A549 (cell line): ENCODE results near the gene RNF144A. TPM values are rescaled to one million over a fixed set of nuclear protein-coding genes. Genes with fewer than 3 reads are reported as not detected.

Experiments
- ATAC-seq, 2 experiments: fragments of 200-7000 bp in 1 of 2; fragments of >200 bp in 1 of 2; cut with Nextera tagmentation in 1 of 2; cut with Tn5 transposase in 1 of 2; 3 replicates each; pipeline versions ENCODE4 v1.8.0 to v1.9.1; 2018 to 2020; ENCODE audit warnings: mild to moderate bottlenecking in 1 of 2, moderate library complexity in 1 of 2
- CTCF ChIA-PET: fragments of 300-600 bp; sonication (Branson Sonifier 250); formaldehyde crosslinking; extraction: SDS; loops from one replicate; lab custom pipeline; 2021; ENCODE audit warnings: antibody characterized with exemption, inconsistent platforms; lab: Yijun Ruan, JAX
- POLR2A ChIA-PET: fragments of 350-600 bp; formaldehyde crosslinking; extraction: SDS; loops from one replicate; lab custom pipeline; 2021; ENCODE audit warnings: antibody characterized with exemption, inconsistent platforms; lab: Yijun Ruan, JAX
- DNase-seq, 2 experiments: peaks; one replicate each; pipeline versions ENCODE4 v3.0.0 to v3.0.0-alpha.2; 2011 to 2016; ENCODE audit warnings: low read depth in 1 of 2, low spot score in 1 of 2
- FAIRE-seq: peaks from 2 replicates; lab custom pipeline; 2011; peaks lifted over from hg19 to GRCh38; lab: Jason Lieb, UNC
- H3K27ac ChIP-seq, 2 experiments: fragments of >200 bp; sonication (Bioruptor Twin); formaldehyde crosslinking; 3 replicates each; pipeline ENCODE4 v1.5.1; 2016 to 2017
- H3K4me1 ChIP-seq: fragments of >200 bp; sonication (Bioruptor Twin); formaldehyde crosslinking; 3 replicates; pipeline ENCODE4 v1.6.1; 2016
- H3K4me2 ChIP-seq: fragments of >200 bp; sonication (Bioruptor Twin); formaldehyde crosslinking; 3 replicates; pipeline ENCODE4 v1.6.1; 2016
- H3K4me3 ChIP-seq: fragments of >200 bp; sonication (Bioruptor Twin); formaldehyde crosslinking; 3 replicates; pipeline ENCODE4 v1.5.1; 2016
- H3K9me3 ChIP-seq: fragments of >200 bp; sonication (Bioruptor Twin); formaldehyde crosslinking; 3 replicates; pipeline ENCODE4 v1.6.1; 2016
- BCL3 ChIP-seq: fragments of >200 bp; sonication (Bioruptor Twin); formaldehyde crosslinking; IDR thresholded peaks from 3 replicates; pipeline ENCODE4 v1.6.1; 2016
- BHLHE40 ChIP-seq: IDR thresholded peaks from 2 replicates; pipeline ENCODE4 v1.6.1; 2012; ENCODE audit warnings: low read depth, low read length, inconsistent platforms
- CEBPB ChIP-seq, 2 experiments: fragments of >200 bp in 1 of 2; sonication (Bioruptor Twin) in 1 of 2; formaldehyde crosslinking in 1 of 2; IDR thresholded peaks; 2 replicates each; pipeline ENCODE4 v1.6.1; 2012 to 2016
- FOSL2 ChIP-seq, 2 experiments: fragments of 450-650 bp in 1 of 2; fragments of >200 bp in 1 of 2; sonication (Bioruptor Twin) in 1 of 2; formaldehyde crosslinking; IDR thresholded peaks; 2 replicates each; pipeline versions ENCODE4 v1.5.0 to v1.6.1; 2016 to 2020; ENCODE audit warnings: mild to moderate bottlenecking in 1 of 2, moderate library complexity in 1 of 2
- HDAC2 ChIP-seq: fragments of 200-600 bp; sonication (generic); IDR thresholded peaks from 2 replicates; pipeline ENCODE4 v1.6.1; 2016
- HMGXB4 ChIP-seq: fragments of 250-450 bp; sonication (Bioruptor Pico); IDR thresholded peaks from 2 replicates; pipeline ENCODE4 v1.5.0; 2021; ENCODE audit warnings: mild to moderate bottlenecking, moderate library complexity, borderline replicate concordance
- HOXA7 ChIP-seq: fragments of 250-450 bp; sonication (Bioruptor Pico); IDR thresholded peaks from 2 replicates; pipeline ENCODE4 v1.5.0; 2020; ENCODE audit warnings: mild to moderate bottlenecking, moderate library complexity
- JUNB ChIP-seq: fragments of >200 bp; sonication (Bioruptor Twin); formaldehyde crosslinking; IDR thresholded peaks from 2 replicates; pipeline ENCODE4 v1.6.1; 2016
- MAFK ChIP-seq: fragments of 450-650 bp; IDR thresholded peaks from 2 replicates; pipeline ENCODE4 v1.6.1; 2014; ENCODE audit not compliant: partially characterized antibody
- MAX ChIP-seq: IDR thresholded peaks from 2 replicates; pipeline ENCODE4 v1.6.1; 2012
- NFE2L2 ChIP-seq: fragments of 150-350 bp; conservative IDR thresholded peaks from 2 replicates; pipeline ENCODE4 v1.6.1; 2014; ENCODE audit warnings: low read length
- PBX3 ChIP-seq: IDR thresholded peaks from 2 replicates; pipeline ENCODE4 v1.6.1; 2012
- RCOR1 ChIP-seq: fragments of 150-350 bp; IDR thresholded peaks from 2 replicates; pipeline ENCODE4 v1.6.1; 2014; ENCODE audit warnings: antibody characterized with exemption, low read length, low read depth
- RFX5 ChIP-seq: fragments of 450-650 bp; IDR thresholded peaks from 2 replicates; pipeline ENCODE4 v1.7.1; 2014; ENCODE audit warnings: antibody characterized with exemption, mild to moderate bottlenecking, moderate library complexity
- SREBF2 ChIP-seq: fragments of 450-650 bp; IDR thresholded peaks from 2 replicates; pipeline ENCODE4 v1.6.1; 2014; ENCODE audit warnings: mild to moderate bottlenecking, moderate library complexity
- TP53 ChIP-seq: fragments of 250-450 bp; sonication (Bioruptor Pico); IDR thresholded peaks from 2 replicates; pipeline ENCODE4 v1.5.0; 2021; ENCODE audit warnings: mild to moderate bottlenecking, moderate library complexity
- ZC3H11A ChIP-seq: fragments of 450-650 bp; IDR thresholded peaks from 2 replicates; pipeline ENCODE4 v1.6.1; 2014; ENCODE audit warnings: antibody characterized with exemption, mild to moderate bottlenecking
- WGBS: methylation state at CpG from one replicate; pipeline ENCODE4 v1.1.6; 2017; ENCODE audit errors: missing lambda C conversion rate; 5-methylcytosine and 5-hydroxymethylcytosine counted together
- polyA plus RNA-seq, 4 experiments: library from polyadenylated mRNA; depleted of rRNA in 3 of 4; stranded (reverse); fragments of >200 nt; fragmentation: RNase III in 1 of 4; extraction: RNeasy Plus Mini Kit Qiagen cat#74134 plus additional on column Dnase treatment in 1 of 4; gene quantifications; 2 replicates in 3 of 4; 3 replicates in 1 of 4; pipeline ENCODE4 v1.2.3, GENCODE V29; 2011 to 2017
- TF ChIP-seq, protein P1 (sequence below): fragments of 200-600 bp; sonication (generic); IDR thresholded peaks from 2 replicates; pipeline ENCODE4 v1.6.1; 2016; ENCODE audit warnings: antibody characterized with exemption, mild to moderate bottlenecking, moderate library complexity
- TF ChIP-seq, protein P2 (sequence below): fragments of >200 bp; sonication (Bioruptor Twin); formaldehyde crosslinking; IDR thresholded peaks from 2 replicates; pipeline ENCODE4 v1.6.1; 2016

The RNF144A gene
- polyA plus RNA-seq, 2 of the 4 experiments (the other 2 are of a cell fraction): 4.4 to 9.6 TPM

DNA sequence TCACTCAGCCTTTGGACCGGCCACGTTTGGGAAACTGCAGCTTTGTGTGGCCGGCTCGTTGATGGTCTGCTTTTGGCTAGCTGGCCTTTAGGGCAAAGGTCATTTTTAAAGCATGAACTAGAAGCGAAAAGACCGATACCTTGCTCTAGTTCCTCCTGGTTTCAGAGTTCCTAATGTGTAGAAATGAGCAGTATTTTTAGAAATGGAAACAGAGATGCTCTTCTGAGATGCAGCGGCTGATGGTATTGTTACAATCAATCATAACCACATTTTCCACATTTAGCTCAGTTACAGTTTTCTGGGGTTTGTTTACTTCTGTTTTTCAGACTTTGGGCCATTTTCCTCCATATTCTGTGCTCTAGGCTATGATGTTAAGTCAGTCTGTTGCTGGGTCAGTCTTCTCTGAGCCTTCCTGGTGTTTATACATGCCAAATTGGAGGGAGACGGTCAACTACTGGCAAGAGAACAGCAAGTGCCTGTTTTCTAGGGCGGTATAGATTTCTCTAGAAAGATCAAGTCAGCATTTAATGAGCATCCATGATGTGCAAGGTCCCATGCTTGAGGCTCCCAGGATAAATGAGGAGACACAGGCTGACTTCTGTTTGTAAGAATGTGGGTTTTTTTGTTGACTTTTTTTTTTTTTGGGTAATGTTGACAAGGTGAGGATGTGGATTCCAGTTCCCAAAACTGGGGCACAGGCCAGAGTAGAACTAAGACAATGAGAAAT lies 28.0 kb downstream of the RNF144A start:
- no peaks in the 10 kb centered on the region for H3K9me3 ChIP-seq
- TF ChIP-seq JUNB: no peak
- no peak for TF ChIP-seq HMGXB4 (CRISPR knock-in tag)
- TF ChIP-seq RFX5: no peak
- TF ChIP-seq FOSL2 (IDR thresholded peaks at IDR 0.05): no peak
- no peak for TF ChIP-seq FOSL2 (CRISPR knock-in tag; IDR thresholded peaks at IDR 0.05)
- TF ChIP-seq TP53 (CRISPR knock-in tag): no peak
- TF ChIP-seq, protein P1, sequence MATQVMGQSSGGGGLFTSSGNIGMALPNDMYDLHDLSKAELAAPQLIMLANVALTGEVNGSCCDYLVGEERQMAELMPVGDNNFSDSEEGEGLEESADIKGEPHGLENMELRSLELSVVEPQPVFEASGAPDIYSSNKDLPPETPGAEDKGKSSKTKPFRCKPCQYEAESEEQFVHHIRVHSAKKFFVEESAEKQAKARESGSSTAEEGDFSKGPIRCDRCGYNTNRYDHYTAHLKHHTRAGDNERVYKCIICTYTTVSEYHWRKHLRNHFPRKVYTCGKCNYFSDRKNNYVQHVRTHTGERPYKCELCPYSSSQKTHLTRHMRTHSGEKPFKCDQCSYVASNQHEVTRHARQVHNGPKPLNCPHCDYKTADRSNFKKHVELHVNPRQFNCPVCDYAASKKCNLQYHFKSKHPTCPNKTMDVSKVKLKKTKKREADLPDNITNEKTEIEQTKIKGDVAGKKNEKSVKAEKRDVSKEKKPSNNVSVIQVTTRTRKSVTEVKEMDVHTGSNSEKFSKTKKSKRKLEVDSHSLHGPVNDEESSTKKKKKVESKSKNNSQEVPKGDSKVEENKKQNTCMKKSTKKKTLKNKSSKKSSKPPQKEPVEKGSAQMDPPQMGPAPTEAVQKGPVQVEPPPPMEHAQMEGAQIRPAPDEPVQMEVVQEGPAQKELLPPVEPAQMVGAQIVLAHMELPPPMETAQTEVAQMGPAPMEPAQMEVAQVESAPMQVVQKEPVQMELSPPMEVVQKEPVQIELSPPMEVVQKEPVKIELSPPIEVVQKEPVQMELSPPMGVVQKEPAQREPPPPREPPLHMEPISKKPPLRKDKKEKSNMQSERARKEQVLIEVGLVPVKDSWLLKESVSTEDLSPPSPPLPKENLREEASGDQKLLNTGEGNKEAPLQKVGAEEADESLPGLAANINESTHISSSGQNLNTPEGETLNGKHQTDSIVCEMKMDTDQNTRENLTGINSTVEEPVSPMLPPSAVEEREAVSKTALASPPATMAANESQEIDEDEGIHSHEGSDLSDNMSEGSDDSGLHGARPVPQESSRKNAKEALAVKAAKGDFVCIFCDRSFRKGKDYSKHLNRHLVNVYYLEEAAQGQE: no peak
- no peak for TF ChIP-seq CEBPB (IDR thresholded peaks at IDR 0.05)
- no peak for TF ChIP-seq BHLHE40
- TF ChIP-seq HOXA7: no peak
- no peak for TF ChIP-seq ZC3H11A
- no peak for TF ChIP-seq MAFK
- no peak for TF ChIP-seq PBX3
- TF ChIP-seq RCOR1: no peak
- no peak for TF ChIP-seq SREBF2
- TF ChIP-seq MAX: no peak
- TF ChIP-seq HDAC2: no peak
- TF ChIP-seq, protein P2, sequence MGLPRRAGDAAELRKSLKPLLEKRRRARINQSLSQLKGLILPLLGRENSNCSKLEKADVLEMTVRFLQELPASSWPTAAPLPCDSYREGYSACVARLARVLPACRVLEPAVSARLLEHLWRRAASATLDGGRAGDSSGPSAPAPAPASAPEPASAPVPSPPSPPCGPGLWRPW: no peak
- TF ChIP-seq BCL3: no peak
- no peak for TF ChIP-seq NFE2L2
- H3K27ac ChIP-seq: no peak overlapping the region
- ATAC-seq (no peak), FAIRE-seq (no peak), DNase-seq (no peak)
- 91% methylated on average over 9 of the region's 9 CpGs for WGBS
- ChIA-PET POLR2A (no interaction called here), CTCF (interaction anchor here (1.0 to 1.1 kb wide), 2 partner anchors 48 to 99 kb away, joined by 3 read pairs; no protein-coding TSS in a partner anchor)
- no peak overlapping the region for H3K4me3 ChIP-seq
- no peak overlapping the region for H3K4me2 ChIP-seq
- peaks cover 6% of the 10 kb centered on the region; the same call in 2 of the 3 replicates for H3K4me1 ChIP-seq
